ENCODE data around the gene HOXB4. TPM values are rescaled to one million over a fixed set of nuclear protein-coding genes. Genes with fewer than 3 reads are reported as not detected.

HOXB4 gene
- total RNA-seq, 1 experiment from 2014 or later: 11.3 TPM

DNA sequence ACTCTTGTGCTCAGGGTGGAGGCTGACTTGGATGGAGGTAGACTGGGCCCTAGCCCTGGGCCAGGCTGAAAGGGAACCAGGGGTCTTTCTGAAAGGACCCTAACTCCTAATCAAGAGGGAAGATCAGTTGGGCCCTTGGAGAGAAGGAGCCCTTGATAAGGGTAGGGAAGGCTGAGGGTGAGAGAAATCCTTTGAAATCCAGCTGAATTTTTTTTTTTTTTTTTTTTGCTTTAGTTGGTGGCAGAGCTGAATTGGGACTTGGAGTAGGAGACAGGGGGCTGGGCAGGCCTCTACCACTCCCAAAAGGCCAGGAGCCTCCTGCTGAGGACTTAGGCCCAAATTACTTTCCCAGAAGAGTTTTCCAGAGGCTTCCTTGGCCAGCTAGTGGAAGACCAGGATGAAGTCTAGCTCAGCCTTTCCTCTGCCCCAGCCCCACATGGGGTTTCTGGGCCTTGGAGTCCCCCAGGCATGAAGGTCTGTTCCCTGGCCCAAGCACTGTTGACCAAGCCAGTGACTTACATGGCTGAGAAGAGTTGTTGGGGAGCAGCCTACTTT lies 12.5 kb upstream of the HOXB4 start:
- intact Hi-C loops (cut with micrococcal nuclease): no loop called here
- TF ChIP-seq MAX (IDR thresholded peaks at IDR 0.05) (no peak), JUND (IDR thresholded peaks at IDR 0.05) (no peak), RAD21 (IDR thresholded peaks at IDR 0.05; ENCODE audit: low read depth) (no peak), EZH2phosphoT487 (IDR thresholded peaks at IDR 0.05; ENCODE audit: borderline replicate concordance) (no peak), SRF (IDR thresholded peaks at IDR 0.05; ENCODE audit: low read depth) (no peak), POLR2AphosphoS5 (IDR thresholded peaks at IDR 0.05; ENCODE audit: low read depth, low read length) (no peak), EGR1 (IDR thresholded peaks at IDR 0.05; ENCODE audit: low read depth) (no peak), YY1 (IDR thresholded peaks at IDR 0.05; ENCODE audit: extremely low read depth, insufficient replicate concordance, low read depth, low read length) (no peak), CBX3 (IDR thresholded peaks at IDR 0.05; ENCODE audit: low read depth) (no peak), SIN3A (IDR thresholded peaks at IDR 0.05; ENCODE audit: low read depth) (no peak)
- TF ChIP-seq, protein P1, sequence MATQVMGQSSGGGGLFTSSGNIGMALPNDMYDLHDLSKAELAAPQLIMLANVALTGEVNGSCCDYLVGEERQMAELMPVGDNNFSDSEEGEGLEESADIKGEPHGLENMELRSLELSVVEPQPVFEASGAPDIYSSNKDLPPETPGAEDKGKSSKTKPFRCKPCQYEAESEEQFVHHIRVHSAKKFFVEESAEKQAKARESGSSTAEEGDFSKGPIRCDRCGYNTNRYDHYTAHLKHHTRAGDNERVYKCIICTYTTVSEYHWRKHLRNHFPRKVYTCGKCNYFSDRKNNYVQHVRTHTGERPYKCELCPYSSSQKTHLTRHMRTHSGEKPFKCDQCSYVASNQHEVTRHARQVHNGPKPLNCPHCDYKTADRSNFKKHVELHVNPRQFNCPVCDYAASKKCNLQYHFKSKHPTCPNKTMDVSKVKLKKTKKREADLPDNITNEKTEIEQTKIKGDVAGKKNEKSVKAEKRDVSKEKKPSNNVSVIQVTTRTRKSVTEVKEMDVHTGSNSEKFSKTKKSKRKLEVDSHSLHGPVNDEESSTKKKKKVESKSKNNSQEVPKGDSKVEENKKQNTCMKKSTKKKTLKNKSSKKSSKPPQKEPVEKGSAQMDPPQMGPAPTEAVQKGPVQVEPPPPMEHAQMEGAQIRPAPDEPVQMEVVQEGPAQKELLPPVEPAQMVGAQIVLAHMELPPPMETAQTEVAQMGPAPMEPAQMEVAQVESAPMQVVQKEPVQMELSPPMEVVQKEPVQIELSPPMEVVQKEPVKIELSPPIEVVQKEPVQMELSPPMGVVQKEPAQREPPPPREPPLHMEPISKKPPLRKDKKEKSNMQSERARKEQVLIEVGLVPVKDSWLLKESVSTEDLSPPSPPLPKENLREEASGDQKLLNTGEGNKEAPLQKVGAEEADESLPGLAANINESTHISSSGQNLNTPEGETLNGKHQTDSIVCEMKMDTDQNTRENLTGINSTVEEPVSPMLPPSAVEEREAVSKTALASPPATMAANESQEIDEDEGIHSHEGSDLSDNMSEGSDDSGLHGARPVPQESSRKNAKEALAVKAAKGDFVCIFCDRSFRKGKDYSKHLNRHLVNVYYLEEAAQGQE (IDR thresholded peaks at IDR 0.05; ENCODE audit: low read depth): no peak
- TF ChIP-seq, protein P2, sequence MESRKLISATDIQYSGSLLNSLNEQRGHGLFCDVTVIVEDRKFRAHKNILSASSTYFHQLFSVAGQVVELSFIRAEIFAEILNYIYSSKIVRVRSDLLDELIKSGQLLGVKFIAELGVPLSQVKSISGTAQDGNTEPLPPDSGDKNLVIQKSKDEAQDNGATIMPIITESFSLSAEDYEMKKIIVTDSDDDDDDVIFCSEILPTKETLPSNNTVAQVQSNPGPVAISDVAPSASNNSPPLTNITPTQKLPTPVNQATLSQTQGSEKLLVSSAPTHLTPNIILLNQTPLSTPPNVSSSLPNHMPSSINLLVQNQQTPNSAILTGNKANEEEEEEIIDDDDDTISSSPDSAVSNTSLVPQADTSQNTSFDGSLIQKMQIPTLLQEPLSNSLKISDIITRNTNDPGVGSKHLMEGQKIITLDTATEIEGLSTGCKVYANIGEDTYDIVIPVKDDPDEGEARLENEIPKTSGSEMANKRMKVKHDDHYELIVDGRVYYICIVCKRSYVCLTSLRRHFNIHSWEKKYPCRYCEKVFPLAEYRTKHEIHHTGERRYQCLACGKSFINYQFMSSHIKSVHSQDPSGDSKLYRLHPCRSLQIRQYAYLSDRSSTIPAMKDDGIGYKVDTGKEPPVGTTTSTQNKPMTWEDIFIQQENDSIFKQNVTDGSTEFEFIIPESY (IDR thresholded peaks at IDR 0.05; ENCODE audit: extremely low read depth, insufficient replicate concordance, low read length): no peak
- no peak overlapping the region for H3K27ac ChIP-seq (ENCODE audit: low read depth, low read length)
- no peaks in the 10 kb centered on the region for H3K9me2 ChIP-seq (ENCODE audit: insufficient read depth)
- H3K4me3 ChIP-seq (replicated peaks in 1 of 2; ENCODE audit: low read depth in 1 of 2, low read length in 2 of 2): no peak overlapping the region
- H3K27me3 ChIP-seq (ENCODE audit: insufficient read depth, low read length): no peaks in the 10 kb centered on the region
- no peak overlapping the region for H3K4me2 ChIP-seq (ENCODE audit: low read length)
- RAD21 ChIA-PET (ENCODE audit: low non-redundant PET in 1 of 2, low total read pairs in 2 of 2, uncharacterized antibody in 2 of 2, unreplicated experiment in 2 of 2): interaction anchor here in 1 of 2 experiments (0.9 kb wide), 1 partner anchor 28 kb away, joined by 4 read pairs; no protein-coding TSS in a partner anchor
- H2AFZ ChIP-seq (ENCODE audit: low read depth, low read length, poor library complexity, severe bottlenecking): no peak overlapping the region
- DNase-seq (ENCODE audit: low read depth, low spot score) (no peak), ATAC-seq (no peak)
- peaks cover 4 to 18% of the 10 kb centered on the region in 2 experiments; a peak in 3 of 4 replicates for H3K36me3 ChIP-seq (ENCODE audit: control insufficient read depth in 1 of 2, insufficient read depth in 2 of 2, low read length in 2 of 2)
- no peaks in the 10 kb centered on the region for H4K20me1 ChIP-seq (ENCODE audit: insufficient read depth)
- H3K4me1 ChIP-seq (ENCODE audit: control insufficient read depth in 1 of 2, insufficient read depth in 2 of 2, low read length in 2 of 2): peaks cover 11 to 40% of the 10 kb centered on the region in 2 experiments; a peak in 3 of 4 replicates
- POLR2A ChIA-PET: interaction anchor here (0.8 to 1.7 kb wide), 3 partner anchors 11 to 489 kb away, joined by 3 to 6 read pairs (median 4); partner anchors contain the start of gene CBX1
- H3K9me3 ChIP-seq (ENCODE audit: control insufficient read depth in 1 of 2, insufficient read depth in 1 of 2, low read depth in 1 of 2, low read length in 2 of 2): no peaks in the 10 kb centered on the region
- peaks cover 57% of the 10 kb centered on the region for H3K79me2 ChIP-seq (ENCODE audit: insufficient read depth, low read length)
- BruUV-seq (replicated peaks): no TSS peak
- CTCF ChIA-PET: interaction anchor here (0.6 kb wide), 1 partner anchor 329 kb away, joined by 3 read pairs; no protein-coding TSS in a partner anchor
- H3K9ac ChIP-seq (ENCODE audit: low read length): no peak overlapping the region
